Transverse colon (tissue), 4 donors: ENCODE measurements around the gene SHB.

Experiments
- EP300 ChIP-seq: sonication (generic); formaldehyde crosslinking; IDR thresholded peaks from one replicate; pipeline ENCODE4 v1.6.1; 2017; ENCODE audit warnings: antibody characterized with exemption, low read depth
- POLR2A ChIP-seq: fragments of 450-650 bp; IDR thresholded peaks from one replicate; pipeline ENCODE4 v1.6.1; 2016; ENCODE audit warnings: antibody characterized with exemption, mild to moderate bottlenecking, moderate library complexity
- POLR2AphosphoS5 ChIP-seq, 3 donors: sonication (generic); formaldehyde crosslinking; IDR thresholded peaks; one replicate each; pipeline ENCODE4 v1.6.1; 2016; ENCODE audit warnings: antibody characterized with exemption in 3 of 3
- TF ChIP-seq, protein P1 (sequence below), 5 experiments: fragments of 200-600 bp in 3 of 5; fragments of 450-650 bp in 2 of 5; sonication (generic) in 3 of 5; IDR thresholded peaks; 1 replicate in 2 of 5; 2 replicates in 3 of 5; pipeline ENCODE4 v1.5.1; 2016 to 2017; ENCODE audit warnings: antibody characterized with exemption in 5 of 5, inconsistent platforms in 3 of 5, mild to moderate bottlenecking in 2 of 5, moderate library complexity in 1 of 5

DNA sequence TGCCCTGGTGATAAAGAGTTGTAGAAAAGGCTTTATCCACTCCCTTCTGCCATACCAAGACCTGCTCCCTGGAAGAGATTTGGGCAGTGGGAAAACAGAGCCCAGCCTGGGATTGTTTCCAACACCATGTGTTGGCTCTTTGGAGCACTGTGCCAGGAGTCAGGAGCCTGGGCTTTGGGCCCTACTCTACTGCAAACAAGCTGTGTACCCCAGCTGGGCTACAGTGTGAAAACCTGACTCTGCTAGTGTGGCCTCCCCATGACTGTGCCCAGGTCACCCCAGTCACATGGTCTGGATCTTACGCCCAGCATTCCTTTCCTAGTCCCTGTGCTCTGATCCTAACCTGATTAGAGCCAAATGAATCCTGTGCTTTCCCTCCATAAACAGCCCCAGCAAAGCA is 39.3 kb upstream of the SHB start:
- TF ChIP-seq, protein P1, sequence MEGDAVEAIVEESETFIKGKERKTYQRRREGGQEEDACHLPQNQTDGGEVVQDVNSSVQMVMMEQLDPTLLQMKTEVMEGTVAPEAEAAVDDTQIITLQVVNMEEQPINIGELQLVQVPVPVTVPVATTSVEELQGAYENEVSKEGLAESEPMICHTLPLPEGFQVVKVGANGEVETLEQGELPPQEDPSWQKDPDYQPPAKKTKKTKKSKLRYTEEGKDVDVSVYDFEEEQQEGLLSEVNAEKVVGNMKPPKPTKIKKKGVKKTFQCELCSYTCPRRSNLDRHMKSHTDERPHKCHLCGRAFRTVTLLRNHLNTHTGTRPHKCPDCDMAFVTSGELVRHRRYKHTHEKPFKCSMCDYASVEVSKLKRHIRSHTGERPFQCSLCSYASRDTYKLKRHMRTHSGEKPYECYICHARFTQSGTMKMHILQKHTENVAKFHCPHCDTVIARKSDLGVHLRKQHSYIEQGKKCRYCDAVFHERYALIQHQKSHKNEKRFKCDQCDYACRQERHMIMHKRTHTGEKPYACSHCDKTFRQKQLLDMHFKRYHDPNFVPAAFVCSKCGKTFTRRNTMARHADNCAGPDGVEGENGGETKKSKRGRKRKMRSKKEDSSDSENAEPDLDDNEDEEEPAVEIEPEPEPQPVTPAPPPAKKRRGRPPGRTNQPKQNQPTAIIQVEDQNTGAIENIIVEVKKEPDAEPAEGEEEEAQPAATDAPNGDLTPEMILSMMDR (IDR thresholded peaks at IDR 0.05) = no peak
- TF ChIP-seq POLR2A (no peak), EP300 (no peak), POLR2AphosphoS5 (IDR thresholded peaks at IDR 0.05) (no peak)
